Activated CD8-positive, alpha-beta memory T cell treated with anti-CD3 and anti-CD28 coated beads for 1 hour (primary cell): ENCODE data around the gene CTNNA3.

ENCODE experiments used
- DNase-seq, 2 donors: peaks; one replicate each; pipeline ENCODE4 v3.0.0-alpha.2; 2020; ENCODE audit warnings: low read depth in 1 of 2; ENCODE audit errors: extremely low read depth in 1 of 2

CTNNA3 gene

DNA sequence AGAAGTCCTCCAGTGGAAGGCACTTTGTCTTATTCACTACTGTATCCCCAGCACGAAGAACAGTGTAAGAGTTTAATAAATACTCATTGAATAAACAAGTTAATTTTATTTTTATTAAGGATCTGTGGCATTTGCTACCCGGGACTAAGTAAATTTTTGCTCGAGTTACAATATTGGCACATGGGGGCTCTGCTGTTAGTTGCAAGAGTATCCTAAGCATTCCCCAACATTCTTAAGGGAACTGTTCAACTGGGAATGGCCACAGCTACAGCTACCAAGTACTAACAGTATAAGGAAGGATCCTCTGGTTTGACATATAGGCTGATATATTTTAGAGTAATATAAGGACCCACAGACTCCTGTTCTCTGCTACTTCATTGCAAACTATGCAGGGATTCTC is 778.9 kb downstream of the CTNNA3 start:
- no peak for DNase-seq

DNA sequence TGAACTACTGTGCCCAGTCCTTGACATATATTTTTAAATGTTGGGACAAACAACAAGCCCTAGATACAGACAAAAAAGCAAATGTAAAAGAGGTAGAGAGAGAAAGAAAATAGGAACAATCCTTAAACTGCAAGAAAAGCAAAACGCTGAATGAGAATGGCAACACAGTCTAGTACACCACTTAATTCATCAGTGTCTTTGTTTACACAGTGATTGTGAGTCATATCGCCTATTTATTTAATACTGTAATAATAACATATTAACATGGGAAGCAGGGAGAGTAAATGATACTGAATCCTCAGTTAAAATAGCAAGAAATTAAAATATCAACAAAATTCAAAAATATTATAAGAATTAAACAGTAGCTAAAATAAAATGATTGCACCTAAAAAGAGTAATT is 780.0 kb downstream of the CTNNA3 start:
- DNase-seq: no peak

DNA sequence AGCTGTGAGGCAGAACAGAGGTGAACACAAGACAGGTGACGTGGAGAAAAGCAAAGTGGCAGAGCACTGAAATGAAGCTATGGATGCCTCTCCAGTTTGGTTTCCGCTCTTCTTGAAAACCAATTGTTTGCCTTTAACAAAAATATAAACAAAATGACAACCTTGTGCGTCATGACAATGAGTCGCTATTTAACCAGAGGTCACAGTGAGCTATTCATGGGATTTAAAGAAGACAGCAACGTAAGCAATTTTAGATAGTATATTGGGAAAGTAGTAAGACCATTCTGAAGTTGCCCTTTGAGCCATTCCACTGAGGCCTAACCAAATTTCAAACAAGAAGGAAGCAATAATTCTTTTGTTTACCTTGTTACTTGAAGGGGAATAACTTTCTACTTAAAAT is 785.3 kb downstream of the CTNNA3 start:
- no peak for DNase-seq

DNA sequence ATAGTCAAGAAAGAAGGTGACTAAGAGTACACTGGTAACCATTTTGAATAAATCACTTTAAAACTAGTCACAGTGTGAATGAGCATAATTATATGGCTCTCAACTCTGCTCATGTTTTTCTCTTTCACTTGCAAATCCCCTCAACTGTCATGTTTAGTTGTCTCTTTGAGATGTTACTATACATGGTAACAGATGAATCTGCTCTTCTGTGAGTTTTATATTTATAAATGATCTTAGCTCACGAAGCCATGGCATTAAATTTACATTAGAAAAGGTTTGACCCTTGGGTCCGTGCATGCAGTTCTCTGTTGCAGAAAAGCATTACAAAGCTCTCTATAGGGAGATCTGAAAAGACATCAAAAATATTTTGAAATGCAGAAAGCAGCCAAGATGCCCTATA is 803.1 kb downstream of the CTNNA3 start:
- no peak for DNase-seq

DNA sequence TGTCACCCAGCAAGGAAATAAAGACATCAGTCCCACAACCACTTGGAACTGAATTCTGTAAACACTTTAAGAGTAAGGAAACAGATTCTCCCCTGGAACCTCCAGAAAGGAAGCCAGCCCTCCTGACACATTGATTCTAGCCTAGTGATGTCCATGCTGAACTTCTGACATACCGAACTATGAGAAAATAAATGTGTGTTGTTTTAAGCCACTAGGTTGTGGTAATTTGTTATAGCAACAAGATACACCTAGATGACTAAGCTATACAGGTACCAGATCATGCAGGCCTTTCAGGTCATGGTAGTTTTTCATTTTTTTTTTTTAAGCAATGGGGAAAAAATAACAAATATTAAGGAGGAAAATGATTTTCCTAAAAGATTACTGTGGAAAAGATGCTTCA is 807.8 kb downstream of the CTNNA3 start:
- DNase-seq: no peak

DNA sequence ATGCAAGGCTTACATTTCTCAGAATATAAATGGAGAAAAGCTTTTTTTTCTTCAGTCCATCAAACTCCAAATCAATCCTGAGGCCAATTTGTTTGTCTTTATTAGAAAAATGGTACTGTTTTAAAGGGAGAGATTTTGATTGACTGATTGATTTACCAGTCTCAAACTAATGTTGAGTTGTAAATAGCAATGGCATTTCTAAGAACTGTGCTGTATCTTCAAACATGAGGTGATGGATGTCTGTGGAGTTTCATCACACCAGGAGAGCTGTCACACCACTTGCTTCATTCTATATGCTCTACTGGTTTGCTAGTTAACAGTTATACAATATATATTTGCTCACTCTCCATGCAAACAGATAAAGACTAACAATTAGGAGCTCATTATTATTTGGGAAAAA is 809.1 kb downstream of the CTNNA3 start:
- DNase-seq: no peak

DNA sequence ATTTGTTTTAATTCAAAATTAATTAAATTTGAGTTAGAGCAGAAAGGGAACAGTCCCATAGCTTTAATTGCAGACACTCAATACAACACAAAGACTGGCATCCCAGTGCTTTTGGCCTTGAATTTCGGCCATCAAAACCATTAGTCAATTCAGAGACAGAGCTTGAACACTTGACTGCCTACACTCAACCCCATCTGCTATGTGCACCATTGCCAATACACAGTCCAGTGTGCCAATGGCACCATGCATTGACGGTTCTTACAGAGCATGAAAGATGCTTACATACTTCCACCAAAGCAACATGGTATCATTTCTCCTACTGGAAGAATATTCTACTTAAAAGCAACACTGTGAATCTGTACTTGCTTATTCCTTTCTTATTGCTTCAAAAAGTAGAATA is 813.7 kb downstream of the CTNNA3 start:
- no peak for DNase-seq

DNA sequence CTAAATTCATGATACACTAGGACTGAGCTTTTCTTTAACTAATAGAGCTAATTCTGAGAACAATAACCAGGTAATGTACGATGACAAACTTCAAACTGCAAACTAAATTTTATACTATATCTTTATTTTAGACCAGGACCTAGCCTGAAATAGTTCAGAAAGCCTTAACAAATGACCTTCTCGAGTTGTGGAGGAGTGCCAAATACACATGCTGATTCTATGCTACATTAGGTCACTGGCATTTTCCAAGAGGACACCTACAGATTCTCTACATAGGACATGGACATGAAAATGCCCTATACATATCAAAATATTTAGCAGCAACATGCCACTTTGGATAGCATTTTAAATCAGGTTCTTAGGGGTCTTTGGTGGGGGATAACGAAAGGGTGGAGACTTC is 814.2 kb downstream of the CTNNA3 start:
- DNase-seq: no peak

DNA sequence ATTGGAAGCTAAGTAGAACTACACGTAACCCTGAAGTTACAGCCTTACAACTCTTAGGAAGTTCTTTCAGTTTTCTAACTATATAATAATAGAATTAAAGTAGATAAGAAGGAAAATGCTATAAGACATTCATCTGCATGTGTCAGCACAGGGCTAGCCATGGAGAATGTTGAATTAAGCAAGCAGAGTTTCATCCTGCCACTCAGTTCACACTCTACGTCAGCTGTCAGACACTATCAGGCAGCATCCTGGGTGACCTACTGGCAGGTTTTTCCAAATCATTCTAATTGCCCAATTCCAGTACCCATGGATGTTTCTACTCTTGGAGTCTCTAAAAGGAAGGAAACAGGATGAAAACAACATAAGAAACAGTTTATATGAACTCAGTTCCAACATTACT is 815.2 kb downstream of the CTNNA3 start:
- no peak for DNase-seq

DNA sequence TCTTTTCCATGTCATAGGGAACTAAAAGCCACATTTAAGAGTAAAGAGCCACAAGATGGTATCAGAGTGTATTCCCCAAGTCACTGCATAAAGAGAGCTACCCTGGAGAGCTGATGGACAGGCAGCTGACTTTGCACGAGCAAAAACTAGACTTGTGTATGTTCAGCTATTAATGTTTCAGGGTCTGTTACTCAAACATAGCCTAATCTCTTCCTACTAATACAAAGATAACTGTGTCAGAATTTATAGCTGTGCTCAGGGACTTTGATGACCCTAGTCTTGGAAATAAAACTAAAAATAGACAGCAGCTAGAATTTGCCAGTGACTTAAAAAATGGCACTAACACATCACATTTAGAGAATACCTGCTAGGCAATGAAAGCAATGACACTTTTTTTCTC is 815.7 kb downstream of the CTNNA3 start:
- no peak for DNase-seq

DNA sequence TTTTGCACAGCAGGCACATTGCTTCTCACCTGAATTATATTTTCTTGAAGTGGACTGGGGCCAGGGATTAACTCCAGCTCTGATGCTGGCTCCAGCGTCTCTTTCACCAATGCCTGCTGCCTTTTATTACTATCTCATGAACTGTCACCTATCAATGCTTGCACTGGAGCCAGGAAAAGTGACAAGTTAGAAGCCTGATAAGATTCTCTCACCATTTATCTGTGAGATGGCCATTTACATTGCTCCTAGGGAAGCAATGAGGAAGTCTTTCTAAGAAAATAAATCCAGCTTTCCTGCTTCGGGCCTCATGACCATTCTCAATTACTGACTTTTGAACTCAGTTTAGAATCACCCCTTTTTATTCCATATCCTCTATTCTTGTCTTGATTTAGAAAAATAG is 818.6 kb downstream of the CTNNA3 start:
- DNase-seq: no peak

DNA sequence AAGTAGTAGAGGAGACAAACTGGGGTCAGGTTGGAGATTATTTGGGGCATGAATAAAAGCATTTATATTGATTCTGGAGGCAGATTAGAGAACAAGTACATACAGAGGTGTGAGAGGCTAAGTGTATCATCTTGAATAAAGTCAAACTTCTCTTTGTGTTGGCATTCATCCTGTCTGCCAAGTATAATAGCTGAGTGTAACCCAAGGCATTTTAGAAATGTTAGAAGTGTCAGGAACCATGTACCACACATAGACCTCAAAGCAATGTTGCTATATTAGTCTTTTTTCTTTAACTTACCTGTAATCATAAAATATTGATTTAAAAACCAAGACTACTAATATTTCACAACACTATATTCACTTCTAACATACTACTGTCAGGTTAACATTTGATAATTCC is 826.4 kb downstream of the CTNNA3 start:
- DNase-seq: no peak

DNA sequence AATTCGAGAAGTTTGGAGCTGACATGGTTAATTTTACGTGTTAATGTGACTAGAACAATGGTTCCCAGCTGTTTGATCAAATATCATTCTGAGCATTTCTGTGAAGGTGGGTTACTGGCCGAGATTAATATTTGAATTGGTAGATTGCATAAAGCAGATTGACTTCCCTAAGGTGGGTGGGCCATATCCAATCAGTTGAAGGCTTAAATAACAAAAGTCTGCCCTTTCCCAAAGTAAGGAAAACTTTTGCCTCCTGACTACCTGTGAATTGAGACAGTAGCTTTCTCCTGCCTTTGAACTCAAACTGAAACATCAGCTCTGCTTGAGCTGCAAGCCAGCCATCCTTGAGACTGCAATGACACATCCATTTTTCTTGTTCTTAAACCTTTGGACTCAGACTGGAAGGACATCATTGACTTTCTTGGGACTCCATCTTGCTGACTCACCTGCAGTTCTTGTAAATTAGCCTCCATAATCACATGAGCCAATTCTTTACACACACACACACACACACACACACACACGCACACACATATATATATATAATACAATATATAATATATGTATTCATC is 833.2 kb downstream of the CTNNA3 start:
- DNase-seq: no peak

DNA sequence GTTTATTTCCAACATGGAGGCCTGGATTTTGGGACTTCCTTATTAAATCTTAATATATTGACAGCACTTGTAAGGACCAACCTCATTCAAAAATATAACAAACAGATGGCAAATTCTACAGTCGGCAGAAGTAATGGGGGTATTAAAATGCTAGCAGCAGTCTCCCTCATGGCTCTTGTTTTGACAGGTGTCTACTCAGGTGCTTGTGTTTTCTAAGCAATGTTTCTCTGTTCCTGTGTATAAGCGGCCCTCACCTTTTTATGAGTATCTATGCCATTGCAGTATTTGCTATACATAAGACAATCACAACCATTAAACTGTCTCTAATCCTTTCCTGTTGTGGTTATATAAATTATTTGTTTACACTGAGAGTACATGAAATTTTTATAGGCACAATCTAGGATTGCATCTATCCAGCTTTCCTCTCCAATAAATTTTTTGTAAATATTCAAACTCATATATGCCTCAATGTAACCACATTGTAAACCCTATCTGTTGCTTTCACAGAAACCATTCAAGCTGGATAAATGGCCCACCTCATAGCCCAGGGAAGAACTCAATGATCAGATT is 835.5 kb downstream of the CTNNA3 start:
- DNase-seq: no peak

DNA sequence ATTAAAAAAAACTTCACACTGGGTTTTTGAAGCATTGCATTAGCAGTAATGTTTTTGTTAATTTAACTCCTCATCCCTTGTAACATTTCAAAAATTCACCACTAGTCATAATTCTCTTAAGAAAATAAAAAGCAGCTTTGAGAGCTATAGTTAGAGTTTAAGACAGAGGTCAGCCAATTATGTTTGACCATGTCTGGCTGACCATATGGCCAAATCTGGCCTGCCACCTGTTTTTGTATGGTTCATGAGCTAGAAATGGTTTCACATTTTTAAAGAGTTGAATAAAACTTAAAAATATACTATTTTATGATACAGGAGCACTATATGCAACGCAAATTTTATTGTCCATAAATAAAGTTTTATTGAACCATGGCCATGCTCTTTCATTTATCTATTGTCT is 843.2 kb downstream of the CTNNA3 start:
- no peak for DNase-seq

DNA sequence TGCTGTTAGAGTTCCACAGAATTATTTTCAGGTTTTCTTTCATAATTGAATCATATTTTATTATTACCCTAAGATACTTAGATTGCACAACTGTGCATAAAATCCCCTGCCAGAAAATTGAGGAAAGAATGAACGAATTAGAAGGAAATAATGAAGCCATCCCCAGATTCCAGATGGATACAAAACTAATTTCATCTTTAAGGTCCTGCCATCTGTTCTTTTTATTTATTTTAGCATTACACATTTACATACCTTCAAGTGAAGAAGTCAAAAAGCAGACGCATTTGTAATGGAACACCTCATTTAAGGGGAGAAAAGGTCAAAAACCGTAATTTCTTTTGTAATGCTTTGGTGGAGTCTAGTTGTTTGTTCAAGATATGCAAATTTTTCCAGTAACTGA is 847.1 kb downstream of the CTNNA3 start:
- no peak for DNase-seq

DNA sequence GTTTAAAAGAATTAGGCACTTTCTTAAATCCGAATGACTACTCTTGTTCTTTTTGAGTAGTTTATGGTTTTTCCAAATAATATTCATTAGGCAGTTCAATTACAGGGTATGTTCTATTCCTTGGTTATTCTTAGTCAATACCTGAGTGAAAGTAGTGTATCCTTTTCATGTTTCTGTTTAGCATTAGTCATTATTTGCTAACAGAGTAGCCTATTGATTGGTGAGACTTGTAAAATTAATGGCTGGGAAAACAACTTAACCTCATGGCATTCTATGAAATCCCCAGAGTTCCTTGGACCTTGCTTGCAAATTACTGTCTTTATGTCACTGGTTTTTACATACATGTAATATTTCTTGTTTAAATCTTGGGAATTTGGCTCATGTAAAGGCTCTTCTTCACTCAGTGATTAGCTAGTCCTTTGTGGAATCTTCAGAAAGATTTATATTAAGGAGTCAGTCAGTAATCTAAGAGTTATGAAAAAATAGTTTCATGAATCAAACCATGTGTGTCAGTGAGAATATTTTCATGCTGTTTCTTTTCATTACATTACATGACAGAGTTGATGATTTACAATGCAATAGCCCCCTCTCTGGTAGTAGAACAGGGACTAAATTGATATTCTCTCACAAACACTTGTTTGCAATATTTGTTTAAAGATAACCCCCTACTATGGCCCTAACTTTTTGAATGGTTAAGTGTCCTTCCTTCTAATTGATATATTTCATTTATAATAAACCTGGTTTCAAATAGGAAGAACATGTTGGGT is 851.6 kb downstream of the CTNNA3 start:
- DNase-seq: no peak

DNA sequence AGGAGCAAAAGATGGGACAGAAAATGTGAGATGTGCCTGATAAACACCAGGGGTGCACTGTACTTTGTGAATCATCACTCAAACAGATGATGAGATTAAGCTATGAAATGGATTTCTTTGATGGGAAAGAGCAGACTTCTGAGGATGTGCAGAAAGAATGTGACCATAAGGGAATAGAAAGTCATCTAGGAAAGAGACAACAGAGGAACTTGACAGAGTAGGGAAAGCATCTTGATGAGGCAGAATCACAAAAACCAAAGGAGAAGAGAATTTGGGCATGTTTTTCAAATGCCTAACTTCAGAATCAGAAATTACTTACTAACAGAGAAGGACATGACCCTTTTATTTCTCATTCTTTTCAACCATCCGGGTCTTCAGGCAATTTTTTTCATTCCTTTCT is 852.6 kb downstream of the CTNNA3 start:
- no peak for DNase-seq

DNA sequence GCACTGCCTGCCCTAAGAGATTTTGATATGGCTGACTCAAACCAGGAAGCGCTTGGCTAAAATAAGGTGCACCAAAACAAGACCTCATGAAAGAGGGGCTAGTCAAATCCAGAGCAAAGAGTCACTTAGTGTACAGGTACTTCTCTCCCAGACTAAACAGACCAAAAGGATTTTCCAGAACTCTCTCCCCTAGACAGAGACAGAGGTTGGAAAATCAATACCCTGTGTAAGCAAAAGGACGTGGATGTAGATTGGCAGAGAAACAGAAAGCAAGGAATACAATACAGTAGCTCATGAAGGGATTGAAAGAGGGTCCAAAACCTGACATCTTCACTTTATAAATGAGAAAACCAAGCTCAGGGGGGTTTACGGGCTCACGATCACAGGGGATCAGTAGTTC is 853.1 kb downstream of the CTNNA3 start:
- DNase-seq: no peak

DNA sequence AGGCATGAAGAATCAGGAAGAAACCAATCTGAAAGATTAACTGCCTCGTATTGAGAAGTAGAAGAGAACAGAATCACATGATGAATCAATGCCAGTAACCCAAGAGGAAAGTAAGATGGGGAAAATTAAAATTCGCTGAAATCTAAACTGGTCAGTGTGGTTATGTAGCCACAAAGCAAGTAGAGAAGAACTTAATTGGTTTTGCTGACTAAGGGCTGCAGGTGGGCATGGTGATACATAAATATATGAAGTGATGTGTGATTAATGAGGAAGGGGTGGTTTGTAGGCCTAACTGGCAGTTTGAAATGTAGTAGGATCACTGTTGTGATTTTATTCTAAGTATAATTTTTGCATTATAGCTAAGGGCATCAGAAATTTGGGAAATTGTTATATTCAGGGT is 853.6 kb downstream of the CTNNA3 start:
- DNase-seq: no peak

DNA sequence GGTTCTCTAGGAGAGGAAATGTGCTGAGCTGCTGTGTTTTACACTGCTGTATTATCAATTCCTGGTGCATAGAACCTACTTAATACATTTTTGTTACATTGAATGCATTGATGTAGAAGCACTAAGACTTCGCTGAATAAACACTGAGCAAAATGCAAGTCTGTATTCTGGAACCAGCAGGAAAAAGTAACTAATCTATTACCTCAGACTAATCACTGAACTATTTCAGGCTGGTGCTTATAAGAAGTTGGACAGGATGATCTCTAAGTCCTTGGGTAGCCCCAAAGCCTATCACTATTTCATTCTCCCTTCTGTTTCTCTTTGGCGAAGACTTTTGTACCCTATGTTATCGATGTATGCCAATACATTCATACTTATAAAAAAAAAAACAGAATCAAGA is 857.3 kb downstream of the CTNNA3 start:
- DNase-seq: no peak

DNA sequence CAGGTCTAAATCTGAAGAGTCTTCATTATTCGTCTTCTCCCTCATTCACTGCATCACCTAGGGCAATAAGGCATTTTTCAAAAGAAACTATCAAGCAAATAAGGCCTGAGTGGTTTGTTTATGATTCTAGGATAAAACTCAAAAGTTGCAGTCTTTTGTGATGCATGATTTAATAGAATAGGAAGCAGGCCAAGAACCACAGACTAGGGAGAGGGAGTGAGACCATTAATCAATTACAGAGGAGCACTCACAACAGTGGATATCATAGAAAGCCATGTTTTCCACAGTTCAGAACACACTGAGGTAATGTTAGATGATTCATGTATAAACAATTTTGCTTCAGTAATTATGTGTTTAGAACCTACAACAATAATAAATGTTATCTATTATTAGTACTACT is 858.0 kb downstream of the CTNNA3 start:
- no peak for DNase-seq

DNA sequence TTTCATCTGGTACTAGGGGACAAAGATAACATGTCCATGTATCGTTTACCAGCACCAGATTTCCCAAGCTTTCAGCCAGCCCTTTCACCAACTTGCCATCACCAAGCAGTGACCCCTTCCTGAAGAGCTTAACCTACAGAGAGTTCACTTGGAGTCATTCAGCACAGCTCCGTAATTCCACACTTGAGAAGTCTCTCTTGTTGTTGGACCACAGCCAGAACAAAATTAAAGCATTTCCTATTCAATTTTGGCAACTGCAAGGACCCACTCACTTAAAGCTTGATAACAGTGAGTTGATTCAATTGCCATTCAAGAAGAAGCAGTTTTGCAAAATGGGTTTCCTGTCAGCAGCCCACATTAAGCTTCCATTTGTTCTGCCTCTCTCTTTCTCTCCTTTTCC is 858.7 kb downstream of the CTNNA3 start:
- DNase-seq: no peak
